PC-9 (cell line): ENCODE measurements around the gene C14orf119. TPM values are rescaled to one million over a fixed set of nuclear protein-coding genes. Genes with fewer than 3 reads are reported as not detected.
A peak's percentile ranks its signal among the peaks of the same experiment; 100 is the strongest.

Experiments
- BruUV-seq: library from RNA; stranded (reverse); fragments of 400-500 nt; replicated peaks from 2 replicates; lab custom pipeline; 2021; lab: Mats Ljungman, UMichigan
- CTCF ChIA-PET: fragments of 300-600 bp; sonication (Branson Sonifier 250); formaldehyde crosslinking; loops from one replicate; lab custom pipeline; 2022; ENCODE audit warnings: antibody characterized with exemption; lab: Charles Lee
- POLR2A ChIA-PET: fragments of 300-600 bp; sonication (Branson Sonifier 250); formaldehyde crosslinking; loops from one replicate; lab custom pipeline; 2022; ENCODE audit warnings: antibody characterized with exemption; ENCODE audit not compliant: unreplicated experiment; lab: Charles Lee
- DNase-seq, 2 experiments: peaks; one replicate each; pipeline versions ENCODE4 v3.0.0 to v3.0.0-alpha.2; 2015 to 2022; ENCODE audit warnings: mixed read lengths in 1 of 2
- H2AFZ ChIP-seq: fragments of 200-600 bp; sonication (generic); 2 replicates; pipeline ENCODE4 v1.8.1; 2017; ENCODE audit warnings: antibody characterized with exemption
- H3F3A ChIP-seq: fragments of 200-600 bp; sonication (generic); 2 replicates; pipeline ENCODE4 v1.8.1; 2017; ENCODE audit warnings: antibody characterized with exemption, mild to moderate bottlenecking, low read depth; ENCODE audit not compliant: insufficient read depth
- H3K27ac ChIP-seq: fragments of 200-600 bp; sonication (generic); 2 replicates; pipeline ENCODE4 v1.6.1; 2016; ENCODE audit warnings: mixed run types
- H3K27me3 ChIP-seq: fragments of 200-600 bp; sonication (generic); 2 replicates; pipeline ENCODE4 v1.6.1; 2016; ENCODE audit warnings: low read depth, mixed run types; ENCODE audit not compliant: insufficient read depth
- H3K36me3 ChIP-seq: fragments of 200-600 bp; sonication (generic); 2 replicates; pipeline ENCODE4 v1.6.1; 2016; ENCODE audit warnings: low read depth, mixed run types
- H3K4me1 ChIP-seq: fragments of 200-600 bp; sonication (generic); replicated peaks from 2 replicates; pipeline ENCODE4 v1.6.1; 2016; ENCODE audit warnings: mixed run types; ENCODE audit not compliant: insufficient read depth
- H3K4me2 ChIP-seq: fragments of 200-600 bp; sonication (generic); 2 replicates; pipeline ENCODE4 v1.6.1; 2017; ENCODE audit warnings: mixed run types
- H3K4me3 ChIP-seq: fragments of 200-600 bp; sonication (generic); 2 replicates; pipeline ENCODE4 v1.6.1; 2016; ENCODE audit warnings: mixed run types
- H3K79me2 ChIP-seq: fragments of 200-600 bp; sonication (generic); 2 replicates; pipeline ENCODE4 v1.6.1; 2017; ENCODE audit warnings: low read depth, mixed run types
- H3K9me2 ChIP-seq: fragments of 200-600 bp; sonication (generic); 2 replicates; pipeline ENCODE4 v1.8.1; 2017; ENCODE audit warnings: mild to moderate bottlenecking; ENCODE audit not compliant: insufficient read depth
- H3K9me3 ChIP-seq: fragments of 200-600 bp; sonication (generic); 2 replicates; pipeline ENCODE4 v1.8.1; 2016; ENCODE audit warnings: low read depth; ENCODE audit not compliant: insufficient read depth
- H4K20me1 ChIP-seq: fragments of 200-600 bp; sonication (generic); 2 replicates; pipeline ENCODE4 v1.8.1; 2017; ENCODE audit not compliant: insufficient read depth
- EZH2 ChIP-seq: fragments of 200-600 bp; sonication (generic); IDR thresholded peaks from 2 replicates; pipeline ENCODE4 v1.8.0; 2017; ENCODE audit warnings: antibody characterized with exemption, low read depth
- intact Hi-C: fragments of 100-400 bp; cut with micrococcal nuclease; formaldehyde crosslinking; loops from one replicate; pipeline ENCODE4 v1.10.0; 2022; ENCODE audit not compliant: unreplicated experiment
- total RNA-seq: library from RNA; stranded (reverse); gene quantifications from 2 replicates; pipeline ENCODE4 v1.2.3, GENCODE V29; 2021
- TF ChIP-seq, protein P1 (sequence below): fragments of 200-600 bp; sonication (generic); conservative IDR thresholded peaks from 2 replicates; pipeline ENCODE4 v1.6.1; 2017; ENCODE audit warnings: mixed run types, antibody characterized with exemption, mild to moderate bottlenecking, moderate library complexity

Gene C14orf119
- total RNA-seq, 1 experiment from 2014 or later = 46.5 TPM

GRCh38 chr14:23076785-23077408, 18.4 kb upstream of the C14orf119 start:
- H3K27me3 ChIP-seq = no peaks in the 10 kb centered on the region
- H3K9me3 ChIP-seq = no peaks in the 10 kb centered on the region
- H3K9me2 ChIP-seq = no peaks in the 10 kb centered on the region
- peak overlapping the region; percentile 92 for H3K27ac ChIP-seq
- BruUV-seq = no TSS peak
- no peak overlapping the region for H2AFZ ChIP-seq
- H4K20me1 ChIP-seq = no peaks in the 10 kb centered on the region; the same call in 1 of the 2 replicates
- H3K4me2 ChIP-seq = peak overlapping the region; percentile 56; the same call in 1 of the 2 replicates
- ChIA-PET POLR2A (no interaction called here), CTCF (interaction anchor here (0.5 to 2.8 kb wide), 6 partner anchors 8 to 240 kb away, joined by 3 to 15 read pairs (median 4); partner anchors contain the start of genes ACIN1, C14orf119 and REM2)
- TF ChIP-seq, protein P1, sequence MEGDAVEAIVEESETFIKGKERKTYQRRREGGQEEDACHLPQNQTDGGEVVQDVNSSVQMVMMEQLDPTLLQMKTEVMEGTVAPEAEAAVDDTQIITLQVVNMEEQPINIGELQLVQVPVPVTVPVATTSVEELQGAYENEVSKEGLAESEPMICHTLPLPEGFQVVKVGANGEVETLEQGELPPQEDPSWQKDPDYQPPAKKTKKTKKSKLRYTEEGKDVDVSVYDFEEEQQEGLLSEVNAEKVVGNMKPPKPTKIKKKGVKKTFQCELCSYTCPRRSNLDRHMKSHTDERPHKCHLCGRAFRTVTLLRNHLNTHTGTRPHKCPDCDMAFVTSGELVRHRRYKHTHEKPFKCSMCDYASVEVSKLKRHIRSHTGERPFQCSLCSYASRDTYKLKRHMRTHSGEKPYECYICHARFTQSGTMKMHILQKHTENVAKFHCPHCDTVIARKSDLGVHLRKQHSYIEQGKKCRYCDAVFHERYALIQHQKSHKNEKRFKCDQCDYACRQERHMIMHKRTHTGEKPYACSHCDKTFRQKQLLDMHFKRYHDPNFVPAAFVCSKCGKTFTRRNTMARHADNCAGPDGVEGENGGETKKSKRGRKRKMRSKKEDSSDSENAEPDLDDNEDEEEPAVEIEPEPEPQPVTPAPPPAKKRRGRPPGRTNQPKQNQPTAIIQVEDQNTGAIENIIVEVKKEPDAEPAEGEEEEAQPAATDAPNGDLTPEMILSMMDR = peak; percentile 76
- no peak for TF ChIP-seq EZH2
- peaks cover 69% of the 10 kb centered on the region for H3K4me1 ChIP-seq
- no peak overlapping the region for H3K4me3 ChIP-seq
- peaks cover 24% of the 10 kb centered on the region; the same call in 1 of the 2 replicates for H3K79me2 ChIP-seq
- intact Hi-C loops = loop anchor here (10.0 kb wide), 1 partner anchor 228 kb away; the partner anchor contains the start of genes BCL2L2 and PPP1R3E
- peaks cover 38% of the 10 kb centered on the region for H3K36me3 ChIP-seq
- peaks cover 70% of the 10 kb centered on the region for H3F3A ChIP-seq
- no peak for DNase-seq

DNA sequence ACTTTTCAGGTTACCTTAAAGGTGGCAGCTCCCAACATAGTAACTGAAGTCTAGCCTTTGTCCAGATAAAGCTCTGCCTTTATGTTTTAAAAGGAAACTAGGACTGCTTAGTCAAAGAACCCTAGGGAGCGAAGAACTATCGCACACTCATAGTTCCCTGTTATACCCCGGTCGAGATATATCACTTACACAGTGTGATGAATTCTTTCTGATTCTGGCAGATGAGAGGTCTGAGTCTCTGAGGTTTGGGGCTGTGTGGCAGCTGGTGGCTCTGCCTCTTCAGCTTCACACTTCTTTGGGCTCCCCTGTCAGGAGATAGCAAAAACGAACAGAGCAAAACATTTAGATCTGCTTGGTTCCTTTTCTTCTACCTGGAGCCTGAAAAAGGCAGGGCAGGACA, 17.3 kb upstream of the C14orf119 start:
- TF ChIP-seq, protein P1 = no peak
- no peak for TF ChIP-seq EZH2
- H3K79me2 ChIP-seq = peaks cover 20% of the 10 kb centered on the region; the same call in 1 of the 2 replicates
- BruUV-seq = no TSS peak
- no peaks in the 10 kb centered on the region for H3K9me2 ChIP-seq
- DNase-seq = no peak
- peak overlapping the region; percentile 1; the same call in 1 of the 2 replicates for H3K4me3 ChIP-seq
- no peaks in the 10 kb centered on the region for H3K27me3 ChIP-seq
- H3K4me2 ChIP-seq = peak overlapping the region; percentile 56
- intact Hi-C loops = loop anchor here (2.0 to 10.0 kb wide), 2 partner anchors 17 to 227 kb away; partner anchors contain the start of genes ACIN1, BCL2L2, C14orf119 and PPP1R3E
- peaks cover 58% of the 10 kb centered on the region for H3K4me1 ChIP-seq
- H4K20me1 ChIP-seq = no peaks in the 10 kb centered on the region
- H3K27ac ChIP-seq = peak overlapping the region; percentile 92
- H3F3A ChIP-seq = peaks cover 59% of the 10 kb centered on the region
- H3K36me3 ChIP-seq = peaks cover 35% of the 10 kb centered on the region
- ChIA-PET POLR2A (no interaction called here), CTCF (interaction anchor here (2.8 kb wide), 1 partner anchor 9 kb away, joined by 15 read pairs; no protein-coding TSS in a partner anchor)
- no peaks in the 10 kb centered on the region for H3K9me3 ChIP-seq
- no peak overlapping the region for H2AFZ ChIP-seq

- no TSS peak for BruUV-seq
- H3K4me1 ChIP-seq = peaks cover 53% of the 10 kb centered on the region
- H3K27ac ChIP-seq = peak overlapping the region; percentile 96
- peak; percentile 77 to 96 for DNase-seq
- ChIA-PET POLR2A (interaction anchor here (1.0 kb wide), 2 partner anchors 17 to 205 kb away, joined by 5 to 6 read pairs; no protein-coding TSS in a partner anchor), CTCF (interaction anchor here (0.6 to 2.8 kb wide), 3 partner anchors 10 to 92 kb away, joined by 3 to 15 read pairs (median 4); no protein-coding TSS in a partner anchor)
- H3K27me3 ChIP-seq = no peaks in the 10 kb centered on the region
- no peak overlapping the region for H2AFZ ChIP-seq
- intact Hi-C loops = loop anchor here (2.0 to 10.0 kb wide), 2 partner anchors 16 to 226 kb away; partner anchors contain the start of genes ACIN1, BCL2L2, C14orf119 and PPP1R3E
- H3K4me2 ChIP-seq = peak overlapping the region; percentile 56
- no peaks in the 10 kb centered on the region for H3K9me2 ChIP-seq
- peaks cover 20% of the 10 kb centered on the region; the same call in 1 of the 2 replicates for H3K79me2 ChIP-seq
- H4K20me1 ChIP-seq = no peaks in the 10 kb centered on the region
- no peak for TF ChIP-seq EZH2
- TF ChIP-seq, protein P1 = no peak
- no peak overlapping the region for H3K4me3 ChIP-seq
- peaks cover 52% of the 10 kb centered on the region for H3F3A ChIP-seq
- H3K9me3 ChIP-seq = no peaks in the 10 kb centered on the region
- peaks cover 33% of the 10 kb centered on the region for H3K36me3 ChIP-seq
These were observed 16.6 kb upstream of the C14orf119 start for GRCh38 chr14:23078692-23079116.
